B cell (primary cell): ENCODE data around the gene TMEM82.

Experiments used
- EZH2 ChIP-seq: IDR thresholded peaks from 2 replicates; pipeline ENCODE4 v1.6.1; 2012; ENCODE audit warnings: borderline replicate concordance, low read depth, mild to moderate bottlenecking, moderate library complexity, low read length; ENCODE audit not compliant: insufficient read depth, poor library complexity, severe bottlenecking
- TF ChIP-seq, protein P1 (sequence below): fragments of 200-600 bp; IDR thresholded peaks from one replicate; pipeline ENCODE4 v1.8.0; 2022; ENCODE audit warnings: antibody characterized with exemption, mild to moderate bottlenecking

DNA sequence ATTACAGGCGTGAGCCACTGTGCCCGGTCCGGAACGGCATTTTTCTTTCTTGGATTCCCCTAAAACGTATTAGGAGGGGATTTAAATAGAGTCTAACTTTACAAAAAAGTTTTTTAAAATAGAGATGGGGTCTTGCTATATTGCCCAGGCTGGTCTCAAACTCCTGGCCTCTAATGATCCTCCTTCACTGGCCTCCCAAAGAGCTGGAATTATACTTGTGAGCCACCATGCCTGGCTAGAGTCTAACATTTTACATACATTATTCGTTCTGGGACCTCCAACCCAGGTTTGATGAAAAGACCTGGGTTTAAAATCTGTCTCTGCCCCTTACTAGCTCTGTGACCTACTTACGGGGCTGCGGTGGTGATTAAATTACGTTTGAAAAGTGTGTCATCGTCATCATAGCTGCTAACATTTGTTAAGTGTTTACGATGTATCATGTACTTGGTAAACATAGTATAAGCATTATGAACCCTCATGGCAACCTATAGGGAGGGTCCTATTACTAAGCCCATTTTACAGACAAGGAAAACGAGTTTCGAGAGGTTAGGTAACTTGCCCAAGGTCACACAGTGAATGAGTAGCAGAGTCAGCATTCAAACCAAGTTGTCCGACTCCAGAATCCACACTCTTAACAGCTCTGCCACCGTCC lies 33.7 kb upstream of the TMEM82 start:
- TF ChIP-seq, protein P1, sequence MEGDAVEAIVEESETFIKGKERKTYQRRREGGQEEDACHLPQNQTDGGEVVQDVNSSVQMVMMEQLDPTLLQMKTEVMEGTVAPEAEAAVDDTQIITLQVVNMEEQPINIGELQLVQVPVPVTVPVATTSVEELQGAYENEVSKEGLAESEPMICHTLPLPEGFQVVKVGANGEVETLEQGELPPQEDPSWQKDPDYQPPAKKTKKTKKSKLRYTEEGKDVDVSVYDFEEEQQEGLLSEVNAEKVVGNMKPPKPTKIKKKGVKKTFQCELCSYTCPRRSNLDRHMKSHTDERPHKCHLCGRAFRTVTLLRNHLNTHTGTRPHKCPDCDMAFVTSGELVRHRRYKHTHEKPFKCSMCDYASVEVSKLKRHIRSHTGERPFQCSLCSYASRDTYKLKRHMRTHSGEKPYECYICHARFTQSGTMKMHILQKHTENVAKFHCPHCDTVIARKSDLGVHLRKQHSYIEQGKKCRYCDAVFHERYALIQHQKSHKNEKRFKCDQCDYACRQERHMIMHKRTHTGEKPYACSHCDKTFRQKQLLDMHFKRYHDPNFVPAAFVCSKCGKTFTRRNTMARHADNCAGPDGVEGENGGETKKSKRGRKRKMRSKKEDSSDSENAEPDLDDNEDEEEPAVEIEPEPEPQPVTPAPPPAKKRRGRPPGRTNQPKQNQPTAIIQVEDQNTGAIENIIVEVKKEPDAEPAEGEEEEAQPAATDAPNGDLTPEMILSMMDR, result no peak
- no peak for TF ChIP-seq EZH2
